Measurements from ENCODE around the gene IL17C.

The IL17C gene

GRCh38 chr16:88657371-88657770 lies 19.0 kb downstream of the IL17C start:
- no peak for DNase-seq (ENCODE audit: low spot score)
- TF ChIP-seq CTCF (IDR thresholded peaks at IDR 0.05; ENCODE audit: extremely low read depth, missing control alignments) = no peak

GRCh38 chr16:88658714-88659113 lies 20.3 kb downstream of the IL17C start:
- TF ChIP-seq CTCF (IDR thresholded peaks at IDR 0.05; ENCODE audit: extremely low read depth, missing control alignments) = no peak
- DNase-seq (ENCODE audit: low spot score) = no peak

- DNase-seq (ENCODE audit: low spot score) = no peak
- no peak for TF ChIP-seq CTCF (IDR thresholded peaks at IDR 0.05; ENCODE audit: extremely low read depth, missing control alignments)
Measured at GRCh38 chr16:88659160-88659559, 20.8 kb downstream of the IL17C start.

- no peak for DNase-seq (ENCODE audit: low spot score)
- TF ChIP-seq CTCF (IDR thresholded peaks at IDR 0.05; ENCODE audit: extremely low read depth, missing control alignments) = no peak
Measured at GRCh38 chr16:88661468-88661867, 23.1 kb downstream of the IL17C start.

GRCh38 chr16:88662222-88662842 lies 24.0 kb downstream of the IL17C start:
- DNase-seq (ENCODE audit: low spot score) = no peak
- no peak for TF ChIP-seq CTCF (IDR thresholded peaks at IDR 0.05; ENCODE audit: extremely low read depth, missing control alignments)

- peak; percentile 100 for DNase-seq (ENCODE audit: low spot score)
Measured at GRCh38 chr16:88662843-88663606, 24.7 kb downstream of the IL17C start, which contains the start of gene MVD. Gene MVD (minus strand): TSS chr16:88663091. CDS start chr16:88663080, 11 bp downstream.

More at GRCh38 chr16:88662843-88663606, 24.7 kb downstream of the IL17C start, which contains the start of gene MVD:
- no peak for TF ChIP-seq CTCF (IDR thresholded peaks at IDR 0.05; ENCODE audit: extremely low read depth, missing control alignments)
